Transverse colon (tissue), 3 donors: ENCODE measurements around the gene GPR26.

Experiments
- EP300 ChIP-seq: sonication (generic); formaldehyde crosslinking; IDR thresholded peaks from one replicate; pipeline ENCODE4 v1.6.1; 2017; ENCODE audit warnings: antibody characterized with exemption, low read depth
- POLR2A ChIP-seq: fragments of 450-650 bp; IDR thresholded peaks from one replicate; pipeline ENCODE4 v1.6.1; 2016; ENCODE audit warnings: antibody characterized with exemption, mild to moderate bottlenecking, moderate library complexity
- TF ChIP-seq, protein P1 (sequence below), 5 experiments: fragments of 200-600 bp in 3 of 5; fragments of 450-650 bp in 2 of 5; sonication (generic) in 3 of 5; IDR thresholded peaks; 1 replicate in 2 of 5; 2 replicates in 3 of 5; pipeline ENCODE4 v1.5.1; 2016 to 2017; ENCODE audit warnings: antibody characterized with exemption in 5 of 5, inconsistent platforms in 3 of 5, mild to moderate bottlenecking in 2 of 5, moderate library complexity in 1 of 5

DNA sequence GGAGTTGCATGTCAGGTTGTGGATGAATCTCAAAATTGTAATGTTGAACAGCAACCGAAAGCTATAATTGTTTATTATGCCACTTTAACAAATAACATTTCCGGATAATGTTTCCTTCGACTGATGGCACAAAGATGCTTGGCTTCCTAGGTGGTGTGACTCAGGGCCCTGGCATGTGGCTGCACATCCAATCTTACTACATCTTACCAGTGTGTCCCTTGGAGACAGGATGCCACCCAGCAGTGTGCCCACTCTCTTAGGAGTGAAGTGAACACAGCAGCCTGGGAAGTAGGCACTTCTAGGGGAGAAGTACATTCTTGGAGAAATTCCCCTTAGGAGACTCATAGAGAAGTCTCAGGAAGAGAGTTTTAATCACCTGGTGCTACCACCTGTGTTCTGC lies 33.0 kb upstream of the GPR26 start:
- TF ChIP-seq, protein P1, sequence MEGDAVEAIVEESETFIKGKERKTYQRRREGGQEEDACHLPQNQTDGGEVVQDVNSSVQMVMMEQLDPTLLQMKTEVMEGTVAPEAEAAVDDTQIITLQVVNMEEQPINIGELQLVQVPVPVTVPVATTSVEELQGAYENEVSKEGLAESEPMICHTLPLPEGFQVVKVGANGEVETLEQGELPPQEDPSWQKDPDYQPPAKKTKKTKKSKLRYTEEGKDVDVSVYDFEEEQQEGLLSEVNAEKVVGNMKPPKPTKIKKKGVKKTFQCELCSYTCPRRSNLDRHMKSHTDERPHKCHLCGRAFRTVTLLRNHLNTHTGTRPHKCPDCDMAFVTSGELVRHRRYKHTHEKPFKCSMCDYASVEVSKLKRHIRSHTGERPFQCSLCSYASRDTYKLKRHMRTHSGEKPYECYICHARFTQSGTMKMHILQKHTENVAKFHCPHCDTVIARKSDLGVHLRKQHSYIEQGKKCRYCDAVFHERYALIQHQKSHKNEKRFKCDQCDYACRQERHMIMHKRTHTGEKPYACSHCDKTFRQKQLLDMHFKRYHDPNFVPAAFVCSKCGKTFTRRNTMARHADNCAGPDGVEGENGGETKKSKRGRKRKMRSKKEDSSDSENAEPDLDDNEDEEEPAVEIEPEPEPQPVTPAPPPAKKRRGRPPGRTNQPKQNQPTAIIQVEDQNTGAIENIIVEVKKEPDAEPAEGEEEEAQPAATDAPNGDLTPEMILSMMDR (IDR thresholded peaks at IDR 0.05), result no peak
- TF ChIP-seq POLR2A, result no peak
- TF ChIP-seq EP300, result no peak
